Neural progenitor cell (in vitro differentiated cells): Measurements from ENCODE around the gene MINDY4.

Source experiments
- CTCF ChIP-seq: fragments of 200-600 bp; sonication (generic); IDR thresholded peaks from 2 replicates; pipeline ENCODE4 v1.5.1; 2017; ENCODE audit warnings: antibody characterized with exemption, mild to moderate bottlenecking
- EZH2 ChIP-seq: fragments of 200-600 bp; sonication (generic); IDR thresholded peaks from 2 replicates; pipeline ENCODE4 v1.6.1; 2017; ENCODE audit warnings: antibody characterized with exemption, mild to moderate bottlenecking, moderate library complexity
- EZH2phosphoT487 ChIP-seq: fragments of 200-600 bp; sonication (generic); IDR thresholded peaks from 2 replicates; pipeline ENCODE4 v1.6.1; 2017; ENCODE audit warnings: antibody characterized with exemption

DNA sequence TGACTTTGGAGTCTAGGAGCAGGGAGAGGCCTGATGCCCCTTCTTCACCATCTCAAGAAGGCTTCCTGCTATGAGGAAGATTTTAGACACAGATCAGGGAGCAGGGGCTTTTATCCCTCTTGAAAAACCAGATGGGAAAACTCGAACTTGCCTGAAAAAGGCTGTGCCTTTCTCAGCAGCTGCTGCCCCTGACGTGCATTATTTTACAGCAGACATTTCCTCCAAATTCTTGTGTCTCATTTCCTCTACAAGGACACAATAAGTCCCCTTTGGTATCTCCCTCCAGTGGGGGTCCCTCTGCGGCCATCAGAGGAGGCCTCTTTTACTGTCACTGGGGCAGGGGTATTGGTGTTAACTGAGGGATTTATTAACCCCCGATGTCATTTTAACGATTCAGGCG is 102.4 kb downstream of the MINDY4 start:
- TF ChIP-seq CTCF (no peak), EZH2 (no peak), EZH2phosphoT487 (no peak)
